SK-N-SH (cell line): ENCODE results near the gene ONECUT1.

Source experiments
- EZH2phosphoT487 ChIP-seq: fragments of 200-600 bp; sonication (generic); IDR thresholded peaks from 2 replicates; pipeline ENCODE4 v1.6.1; 2017; ENCODE audit warnings: low read depth, mixed run types, mild to moderate bottlenecking, antibody characterized with exemption, moderate library complexity, borderline replicate concordance
- POLR2AphosphoS5 ChIP-seq: IDR thresholded peaks from 2 replicates; pipeline ENCODE4 v1.6.1; 2012; ENCODE audit warnings: low read depth, low read length
- TF ChIP-seq, protein P1 (sequence below): fragments of 200-600 bp; sonication (generic); IDR thresholded peaks from 2 replicates; pipeline ENCODE4 v1.6.1; 2017; ENCODE audit warnings: antibody characterized with exemption, mild to moderate bottlenecking, moderate library complexity

DNA sequence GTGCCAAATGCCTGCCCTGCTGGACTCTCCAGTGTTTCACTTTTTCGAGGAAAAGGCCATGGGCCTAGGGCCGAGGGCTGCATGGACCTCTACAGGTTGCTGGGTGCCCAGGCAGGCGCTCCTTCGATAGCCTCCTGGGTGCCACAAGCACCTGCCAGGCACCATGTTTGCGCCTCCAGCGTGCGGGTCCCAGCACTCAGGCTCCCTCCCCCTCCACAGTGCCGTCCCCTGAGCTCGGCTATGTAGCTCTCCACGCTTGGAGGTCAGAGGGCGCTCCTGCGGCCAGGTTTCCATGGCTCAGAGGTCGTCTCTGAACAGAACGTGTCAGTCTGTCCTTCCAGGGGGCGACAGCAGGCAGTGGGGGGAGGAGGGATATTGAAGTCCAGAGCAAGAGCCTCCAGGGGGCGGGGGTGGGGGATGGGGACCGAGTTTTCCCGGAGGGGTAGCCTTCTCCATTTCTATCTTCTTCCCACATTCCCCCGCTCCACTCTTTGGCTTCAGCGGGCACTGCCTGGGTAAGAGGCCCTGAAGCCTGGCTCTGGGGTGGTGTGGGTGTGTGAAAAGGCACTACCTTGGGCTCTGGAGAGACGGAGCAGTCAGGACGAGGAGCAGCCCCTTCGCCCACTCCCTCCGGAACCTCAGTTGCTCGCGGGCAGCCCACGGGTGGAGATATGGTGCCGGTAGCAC is 3.6 kb downstream of the ONECUT1 start:
- TF ChIP-seq EZH2phosphoT487 (no peak), POLR2AphosphoS5 (no peak)
- TF ChIP-seq, protein P1, sequence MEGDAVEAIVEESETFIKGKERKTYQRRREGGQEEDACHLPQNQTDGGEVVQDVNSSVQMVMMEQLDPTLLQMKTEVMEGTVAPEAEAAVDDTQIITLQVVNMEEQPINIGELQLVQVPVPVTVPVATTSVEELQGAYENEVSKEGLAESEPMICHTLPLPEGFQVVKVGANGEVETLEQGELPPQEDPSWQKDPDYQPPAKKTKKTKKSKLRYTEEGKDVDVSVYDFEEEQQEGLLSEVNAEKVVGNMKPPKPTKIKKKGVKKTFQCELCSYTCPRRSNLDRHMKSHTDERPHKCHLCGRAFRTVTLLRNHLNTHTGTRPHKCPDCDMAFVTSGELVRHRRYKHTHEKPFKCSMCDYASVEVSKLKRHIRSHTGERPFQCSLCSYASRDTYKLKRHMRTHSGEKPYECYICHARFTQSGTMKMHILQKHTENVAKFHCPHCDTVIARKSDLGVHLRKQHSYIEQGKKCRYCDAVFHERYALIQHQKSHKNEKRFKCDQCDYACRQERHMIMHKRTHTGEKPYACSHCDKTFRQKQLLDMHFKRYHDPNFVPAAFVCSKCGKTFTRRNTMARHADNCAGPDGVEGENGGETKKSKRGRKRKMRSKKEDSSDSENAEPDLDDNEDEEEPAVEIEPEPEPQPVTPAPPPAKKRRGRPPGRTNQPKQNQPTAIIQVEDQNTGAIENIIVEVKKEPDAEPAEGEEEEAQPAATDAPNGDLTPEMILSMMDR: no peak
